KMS-11 (cell line): ENCODE results near the gene LIPF.

ENCODE experiments used
- H2AFZ ChIP-seq: fragments of 200-600 bp; sonication (generic); 2 replicates; pipeline ENCODE4 v1.6.1; 2016; ENCODE audit warnings: antibody characterized with exemption, mixed run types, low read depth
- H3K27ac ChIP-seq: fragments of 200-600 bp; sonication (generic); 2 replicates; pipeline ENCODE4 v1.6.1; 2016; ENCODE audit warnings: mild to moderate bottlenecking, mixed run types
- H3K27me3 ChIP-seq: fragments of 200-600 bp; sonication (generic); 2 replicates; pipeline ENCODE4 v1.6.1; 2017; ENCODE audit warnings: mild to moderate bottlenecking, low read depth, mixed run types, moderate library complexity; ENCODE audit not compliant: insufficient read depth
- H3K36me3 ChIP-seq: fragments of 200-600 bp; sonication (generic); 2 replicates; pipeline ENCODE4 v1.6.1; 2017; ENCODE audit warnings: mild to moderate bottlenecking, mixed run types; ENCODE audit not compliant: insufficient read depth
- H3K4me1 ChIP-seq: fragments of 200-600 bp; sonication (generic); 2 replicates; pipeline ENCODE4 v1.6.1; 2016; ENCODE audit warnings: mild to moderate bottlenecking, low read depth, mixed run types; ENCODE audit not compliant: poor library complexity, severe bottlenecking
- H3K4me2 ChIP-seq: fragments of 200-600 bp; sonication (generic); 2 replicates; pipeline ENCODE4 v1.7.0; 2016; ENCODE audit warnings: mild to moderate bottlenecking, mixed run types
- H3K4me3 ChIP-seq: fragments of 200-600 bp; sonication (generic); IDR thresholded peaks from 2 replicates; pipeline ENCODE4 v1.6.1; 2017; ENCODE audit warnings: low read depth, low read length, mixed read lengths; ENCODE audit not compliant: insufficient read depth
- H3K79me2 ChIP-seq: fragments of 200-600 bp; sonication (generic); 2 replicates; pipeline ENCODE4 v1.6.1; 2016; ENCODE audit warnings: low read depth, mixed run types; ENCODE audit not compliant: insufficient read depth
- H3K9ac ChIP-seq: fragments of 200-600 bp; sonication (generic); 2 replicates; pipeline ENCODE4 v1.6.1; 2016; ENCODE audit warnings: mild to moderate bottlenecking, mixed run types
- H4K20me1 ChIP-seq: fragments of 200-600 bp; sonication (generic); 2 replicates; pipeline ENCODE4 v1.6.1; 2016; ENCODE audit warnings: mild to moderate bottlenecking, mixed run types; ENCODE audit not compliant: insufficient read depth
- CTCF ChIP-seq: fragments of 200-600 bp; sonication (generic); conservative IDR thresholded peaks from 2 replicates; pipeline ENCODE4 v1.6.1; 2017; ENCODE audit warnings: low read depth, mild to moderate bottlenecking, antibody characterized with exemption, low read length, moderate library complexity, mixed read lengths

The LIPF gene

GRCh38 chr10:88689366-88689765 is 25.1 kb downstream of the LIPF start:
- H3K27ac ChIP-seq = no peak overlapping the region
- H3K9ac ChIP-seq = no peak overlapping the region
- H3K36me3 ChIP-seq = no peaks in the 10 kb centered on the region
- H3K27me3 ChIP-seq = no peaks in the 10 kb centered on the region
- no peak overlapping the region for H3K4me2 ChIP-seq
- no peaks in the 10 kb centered on the region for H3K79me2 ChIP-seq
- H3K4me3 ChIP-seq = no peak overlapping the region
- no peak overlapping the region for H2AFZ ChIP-seq
- no peaks in the 10 kb centered on the region for H3K4me1 ChIP-seq
- no peak for TF ChIP-seq CTCF
- H4K20me1 ChIP-seq = no peaks in the 10 kb centered on the region

GRCh38 chr10:88693392-88694020 is 29.3 kb downstream of the LIPF start:
- H3K27ac ChIP-seq = no peak overlapping the region
- no peaks in the 10 kb centered on the region for H3K4me1 ChIP-seq
- TF ChIP-seq CTCF = no peak; the same call in 1 of the 2 replicates
- H3K4me3 ChIP-seq = no peak overlapping the region
- no peak overlapping the region for H2AFZ ChIP-seq
- no peaks in the 10 kb centered on the region for H4K20me1 ChIP-seq
- no peak overlapping the region for H3K4me2 ChIP-seq
- no peaks in the 10 kb centered on the region for H3K79me2 ChIP-seq
- no peaks in the 10 kb centered on the region for H3K36me3 ChIP-seq
- no peak overlapping the region for H3K9ac ChIP-seq
- H3K27me3 ChIP-seq = no peaks in the 10 kb centered on the region

- H3K27ac ChIP-seq = no peak overlapping the region
- TF ChIP-seq CTCF = no peak
Measured at GRCh38 chr10:88702848-88703597, 38.8 kb downstream of the LIPF start.

DNA sequence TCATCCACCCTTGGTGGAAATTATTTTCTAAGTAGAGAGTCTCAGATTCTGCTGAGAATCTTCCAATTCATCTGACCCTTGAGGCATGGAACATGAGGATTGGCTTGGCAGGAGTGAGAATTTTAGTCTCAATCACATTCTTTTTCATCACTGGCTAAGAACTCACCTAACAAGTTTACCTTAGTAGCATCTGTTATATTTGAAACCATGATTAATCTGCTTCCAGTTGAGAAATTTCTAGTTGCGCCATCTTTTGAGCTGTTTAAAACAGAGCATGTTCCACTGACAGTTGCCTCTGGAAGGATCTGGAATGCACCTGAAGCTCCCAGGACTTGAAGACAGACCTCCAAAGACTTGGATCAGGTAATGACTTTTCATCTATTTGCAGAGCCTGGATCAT is 41.7 kb downstream of the LIPF start, which contains the start of gene LIPK:
TSS of gene LIPK (plus strand) at position 292 of the 400 bp plus-strand sequence. CDS start 18,295 bp downstream, outside the sequence.
- H3K9ac ChIP-seq = no peak within 1 kb of the TSS
- no peaks in the 10 kb centered on the region for H3K79me2 ChIP-seq
- no peaks in the 10 kb centered on the region for H4K20me1 ChIP-seq
- H3K4me2 ChIP-seq = no peak within 1 kb of the TSS
- peaks cover 9% of the 10 kb centered on the region for H3K4me1 ChIP-seq
- no peak within 1 kb of the TSS for H3K27ac ChIP-seq
- no peak for TF ChIP-seq CTCF
- no peaks in the 10 kb centered on the region for H3K27me3 ChIP-seq
- H3K4me3 ChIP-seq = no peak within 1 kb of the TSS
- no peaks in the 10 kb centered on the region for H3K36me3 ChIP-seq
- no peak within 1 kb of the TSS for H2AFZ ChIP-seq

More at GRCh38 chr10:88702848-88703597, 38.8 kb downstream of the LIPF start:
- H3K4me3 ChIP-seq = no peak overlapping the region
- no peaks in the 10 kb centered on the region for H3K79me2 ChIP-seq
- H3K27me3 ChIP-seq = no peaks in the 10 kb centered on the region
- H3K4me1 ChIP-seq = peaks cover 8% of the 10 kb centered on the region
- no peak overlapping the region for H2AFZ ChIP-seq
- no peak overlapping the region for H3K4me2 ChIP-seq
- H4K20me1 ChIP-seq = no peaks in the 10 kb centered on the region
- no peaks in the 10 kb centered on the region for H3K36me3 ChIP-seq
- no peak overlapping the region for H3K9ac ChIP-seq
